HG02981 (cell line): Measurements from ENCODE around the gene NKX1-1.
"Not testable (repeated sequence)": the region's sequence is repeated elsewhere in the genome, so short reads cannot be mapped to it uniquely, and the experiment has no call there.

ENCODE experiments used
- ATAC-seq: cut with Tn5 transposase; IDR thresholded peaks from one replicate; pipeline ENCODE4 v1.9.1; 2021; ENCODE audit warnings: mild to moderate bottlenecking, moderate library complexity; ENCODE audit not compliant: unreplicated experiment

NKX1-1 gene

DNA sequence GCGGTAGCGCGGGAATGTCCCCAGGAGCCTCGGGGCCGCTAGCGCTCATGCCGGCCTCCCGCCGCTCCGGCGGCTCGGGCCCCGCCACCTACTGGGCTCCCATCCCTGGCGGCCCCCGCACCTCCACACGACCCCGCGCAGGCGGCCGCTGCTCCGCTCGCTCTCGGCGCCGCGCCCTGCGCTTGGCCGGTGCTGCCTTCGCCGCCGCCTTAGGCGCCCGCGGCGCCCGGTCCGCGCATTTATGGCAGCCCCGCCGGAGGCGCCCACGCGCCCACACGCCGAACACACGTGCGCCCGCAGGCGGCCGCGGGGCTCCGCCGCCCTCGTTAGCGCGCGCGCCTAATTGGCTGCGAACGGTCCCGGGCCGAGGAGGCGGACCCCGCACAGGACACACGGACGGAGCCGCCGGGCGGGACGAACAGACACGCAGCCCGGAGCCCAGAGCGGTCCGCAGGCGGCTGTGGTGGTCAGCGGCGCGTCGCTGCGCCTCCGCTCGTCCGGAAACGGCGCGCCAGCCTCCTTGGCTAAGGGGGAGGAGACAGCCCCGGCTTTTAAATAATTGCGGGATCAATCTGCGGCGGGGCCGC lies at the start of gene NKX1-1:
Gene NKX1-1, minus strand, starts transcription at position 49 of the 587 bp plus-strand sequence. Its CDS starts 0 bp downstream, at position 49.
- ATAC-seq, result no peak

DNA sequence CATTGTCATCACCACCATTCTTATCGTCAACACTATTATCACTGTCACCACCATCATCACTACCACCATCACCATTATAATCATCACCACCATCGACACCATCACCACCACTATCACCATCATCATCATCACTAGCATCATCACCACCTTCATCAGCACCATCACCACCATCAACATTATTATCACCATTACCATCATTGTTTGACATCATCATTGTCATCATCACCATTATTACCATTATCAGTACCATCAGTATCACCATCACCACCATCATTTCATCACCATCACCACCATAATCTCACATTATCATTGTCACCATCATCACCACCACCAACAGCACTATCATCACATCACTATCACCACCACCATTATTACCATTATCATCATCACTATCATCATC lies 47.5 kb upstream of the NKX1-1 start:
- no peak for ATAC-seq

DNA sequence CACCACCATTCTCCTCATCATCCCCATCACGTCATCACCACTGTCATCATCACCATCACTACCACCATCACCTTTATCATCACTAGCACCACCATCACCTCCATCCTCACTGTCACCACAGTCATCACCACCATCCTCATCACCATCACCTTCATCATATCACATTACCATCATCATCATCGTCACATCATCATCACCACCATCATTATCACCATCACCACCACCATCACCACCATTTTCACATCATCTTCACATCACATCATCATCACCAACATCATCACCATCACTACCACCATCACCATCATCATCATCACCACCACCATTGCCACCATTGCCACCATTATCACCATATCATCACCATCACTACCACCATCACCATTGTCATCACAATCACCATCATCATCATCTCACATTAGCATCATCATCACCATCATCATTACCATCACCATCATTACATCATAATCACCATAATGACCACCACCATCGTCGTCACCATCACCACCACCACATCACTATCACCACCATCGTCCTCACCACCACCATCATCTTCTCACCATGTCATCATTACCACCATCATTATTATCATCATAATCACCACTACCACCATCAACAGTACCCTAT lies 46.3 kb upstream of the NKX1-1 start:
- ATAC-seq, result no peak

DNA sequence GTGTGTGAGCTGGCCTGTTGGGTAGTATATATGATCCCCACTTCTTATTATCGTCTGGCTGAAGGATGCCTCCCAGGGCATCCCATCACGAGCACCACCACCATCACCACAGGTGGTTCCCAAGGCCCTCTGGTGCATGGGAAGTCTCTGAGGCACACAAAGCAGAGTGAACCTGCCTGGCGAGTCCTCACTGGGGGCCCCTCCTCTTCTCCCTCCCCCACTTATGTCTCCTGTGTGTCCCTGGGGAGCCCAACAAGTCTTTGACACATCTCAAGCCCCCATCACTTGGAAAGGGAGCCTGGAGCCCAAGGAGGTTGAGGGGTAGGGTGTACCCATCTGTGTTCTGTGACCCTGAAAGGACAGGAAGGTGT lies 45.5 kb upstream of the NKX1-1 start:
- no peak for ATAC-seq

DNA sequence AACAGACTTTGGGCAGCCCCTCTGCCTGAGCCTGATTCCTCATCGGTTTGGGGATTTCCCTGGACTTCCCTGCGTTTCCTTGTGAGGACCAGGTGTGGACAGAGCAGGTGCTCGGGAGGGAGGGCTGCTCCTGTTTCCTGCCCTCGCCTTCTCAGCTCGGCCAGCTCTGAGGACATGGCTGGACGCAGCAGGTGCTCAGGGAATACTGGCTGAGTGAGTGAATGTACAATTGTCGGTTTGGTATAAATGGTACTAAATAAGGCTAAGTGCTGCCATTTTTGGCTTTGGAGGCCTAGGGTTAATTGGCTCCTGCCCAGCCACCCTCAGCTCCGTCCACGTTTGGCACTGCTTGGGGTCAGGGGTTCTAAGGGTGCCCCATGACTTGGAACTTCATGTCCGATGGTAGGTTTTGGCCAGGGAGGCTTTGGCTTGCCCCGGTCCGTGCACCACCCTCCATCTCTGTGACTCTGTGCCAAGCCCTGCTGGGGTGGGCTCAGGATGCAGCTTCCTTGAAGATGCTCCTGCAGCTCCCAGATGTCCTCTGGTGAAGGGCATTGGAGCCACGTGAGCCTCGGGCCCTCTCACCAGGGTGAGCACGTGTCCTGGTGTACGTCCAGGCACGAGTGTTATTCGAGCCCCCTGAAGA lies 45.0 kb upstream of the NKX1-1 start:
- no peak for ATAC-seq

DNA sequence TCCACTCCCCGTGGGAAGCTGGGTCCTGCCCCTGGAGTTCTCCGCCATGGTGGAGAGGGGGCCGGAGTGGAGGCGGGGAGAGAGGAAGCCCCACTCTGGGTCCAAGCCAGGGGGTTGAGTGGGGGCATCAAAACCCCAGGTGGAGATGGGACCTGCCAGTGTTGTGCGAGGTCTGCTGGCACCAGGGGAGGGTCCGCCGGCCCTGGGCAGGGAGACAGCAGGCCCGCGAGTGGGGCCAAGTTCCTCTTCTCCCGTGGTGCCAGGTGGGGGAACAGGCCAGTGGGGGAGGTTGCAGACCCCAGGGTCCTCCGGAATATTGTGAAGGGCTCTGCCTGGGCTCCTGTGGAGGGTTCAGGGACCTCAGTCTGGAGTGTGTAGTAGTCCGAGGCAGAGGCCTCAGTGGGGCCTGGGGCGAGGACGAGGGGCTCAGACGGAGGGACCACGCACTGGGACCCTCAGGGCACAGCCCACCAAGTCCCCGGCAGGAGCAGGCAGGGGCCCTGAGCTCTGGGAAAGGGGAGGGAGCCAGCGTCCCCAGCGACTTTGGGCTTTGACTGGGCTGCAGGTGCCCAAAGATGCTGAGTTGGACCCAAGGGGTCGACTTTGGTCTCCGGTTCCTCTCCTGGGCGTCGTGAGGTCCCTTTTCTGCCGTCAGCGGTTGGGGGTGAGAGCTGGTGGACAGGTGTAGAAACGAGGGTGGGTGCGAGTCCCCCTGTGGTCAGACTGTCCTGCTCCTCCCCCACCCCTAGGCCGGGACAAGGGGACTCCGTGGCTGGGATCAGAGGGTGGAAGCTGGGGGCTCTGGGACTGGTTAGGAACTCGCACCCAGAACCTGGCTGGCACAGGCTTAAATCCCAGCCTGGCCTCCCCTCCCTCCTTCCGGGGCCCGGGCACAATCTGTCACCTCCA lies 43.8 kb upstream of the NKX1-1 start:
- ATAC-seq, result no peak

DNA sequence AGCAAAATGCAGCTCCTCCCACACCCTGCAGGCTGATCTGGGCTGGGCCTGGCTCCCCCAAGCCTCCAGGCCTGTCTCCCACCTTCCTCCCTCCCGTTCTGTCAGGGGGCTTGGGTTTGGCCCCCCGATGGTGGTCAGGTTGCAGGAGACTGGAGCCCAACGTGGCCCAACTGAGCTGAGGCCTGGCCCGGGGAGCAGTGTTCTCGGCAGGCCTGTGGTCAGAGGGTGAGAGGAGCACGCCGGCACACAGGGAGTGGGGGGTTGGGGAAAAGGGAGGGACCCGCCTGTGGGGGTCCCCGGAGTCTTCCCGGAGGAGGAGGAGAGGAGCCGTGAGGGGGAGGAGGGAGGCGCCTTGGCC lies 43.2 kb upstream of the NKX1-1 start:
- ATAC-seq, result no peak

DNA sequence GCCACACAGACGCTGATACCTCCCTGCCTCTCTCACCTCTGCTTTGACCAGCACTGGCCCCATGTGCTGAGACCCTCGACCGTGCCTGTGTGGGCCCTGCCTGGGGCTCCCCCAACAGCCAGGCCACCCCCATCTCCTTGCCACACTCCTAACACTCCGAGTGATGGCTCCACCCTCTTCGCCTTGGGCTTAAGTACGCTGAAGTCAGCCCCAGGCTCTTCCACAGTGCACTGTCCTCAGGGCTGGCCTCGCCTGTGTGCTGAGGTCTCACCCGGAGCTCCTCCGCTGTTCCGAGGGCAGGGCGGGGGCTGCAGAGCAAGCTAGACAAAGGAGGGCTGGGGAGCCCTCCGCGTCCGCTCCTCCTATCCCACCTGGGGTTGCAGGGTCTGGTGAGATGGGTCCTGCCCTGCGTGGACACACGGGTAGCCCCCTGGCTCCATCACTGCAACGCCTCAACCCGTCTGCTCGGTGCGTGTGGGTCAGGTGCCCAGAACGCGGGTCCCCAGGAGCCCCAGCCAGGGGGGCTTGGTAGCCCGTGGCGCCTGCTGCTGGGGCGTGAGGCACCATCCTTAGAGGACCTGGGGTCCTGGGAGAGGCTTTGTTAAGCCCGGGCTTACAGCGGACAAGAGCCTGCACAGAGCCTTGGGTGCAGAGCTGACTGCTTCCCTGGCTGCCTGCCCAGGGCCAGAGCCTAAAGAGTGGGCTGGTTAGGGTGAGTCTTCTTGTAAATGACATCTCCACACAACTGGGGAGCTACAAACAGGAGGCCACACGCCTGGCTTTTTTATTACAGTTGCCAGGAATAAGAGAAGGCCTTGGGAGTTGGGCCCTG lies 42.6 kb upstream of the NKX1-1 start:
- ATAC-seq, result no peak

DNA sequence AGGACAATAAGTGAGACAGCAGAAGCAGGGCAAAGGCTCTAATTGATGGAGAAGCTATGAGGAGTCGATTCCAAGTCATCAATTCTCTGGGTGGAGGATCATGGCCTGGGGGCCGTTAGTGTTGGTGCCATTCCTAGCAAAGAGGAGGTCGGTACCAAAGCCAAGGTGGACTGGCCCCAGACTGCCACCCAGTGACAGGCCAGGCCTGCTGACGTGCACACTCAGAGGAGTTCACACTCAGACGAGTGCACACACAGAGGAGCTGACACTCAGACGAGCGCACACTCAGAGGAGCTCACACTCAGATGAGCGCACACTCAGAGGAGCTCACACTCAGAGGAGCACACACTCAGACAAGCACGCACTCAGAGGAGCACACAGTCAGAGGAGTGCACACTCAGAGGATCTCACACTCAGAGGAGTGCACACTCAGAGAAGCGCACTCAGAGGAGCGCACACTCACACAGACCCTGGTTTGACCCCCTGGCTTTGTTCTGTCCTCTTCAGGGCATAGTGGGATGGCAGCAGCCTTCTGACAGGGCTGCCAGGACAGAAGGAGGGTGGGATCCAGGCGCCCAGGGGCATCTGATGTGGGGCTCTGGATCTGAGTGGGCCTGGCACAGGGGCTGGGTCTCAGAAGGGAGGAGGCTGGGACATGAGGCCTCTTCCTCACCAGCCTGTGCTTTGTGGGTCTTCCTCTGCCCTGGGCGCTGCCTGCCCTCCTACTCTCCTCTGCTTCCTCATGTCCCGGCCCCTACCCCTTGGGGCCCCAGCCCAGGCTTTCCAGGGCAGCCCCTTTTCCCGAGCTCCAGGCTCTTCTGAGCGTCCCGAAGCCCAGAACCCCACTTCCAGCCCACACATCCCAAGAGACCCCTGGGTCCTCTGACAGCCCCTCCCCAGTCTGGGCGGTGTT lies 41.7 kb upstream of the NKX1-1 start:
- no peak for ATAC-seq

DNA sequence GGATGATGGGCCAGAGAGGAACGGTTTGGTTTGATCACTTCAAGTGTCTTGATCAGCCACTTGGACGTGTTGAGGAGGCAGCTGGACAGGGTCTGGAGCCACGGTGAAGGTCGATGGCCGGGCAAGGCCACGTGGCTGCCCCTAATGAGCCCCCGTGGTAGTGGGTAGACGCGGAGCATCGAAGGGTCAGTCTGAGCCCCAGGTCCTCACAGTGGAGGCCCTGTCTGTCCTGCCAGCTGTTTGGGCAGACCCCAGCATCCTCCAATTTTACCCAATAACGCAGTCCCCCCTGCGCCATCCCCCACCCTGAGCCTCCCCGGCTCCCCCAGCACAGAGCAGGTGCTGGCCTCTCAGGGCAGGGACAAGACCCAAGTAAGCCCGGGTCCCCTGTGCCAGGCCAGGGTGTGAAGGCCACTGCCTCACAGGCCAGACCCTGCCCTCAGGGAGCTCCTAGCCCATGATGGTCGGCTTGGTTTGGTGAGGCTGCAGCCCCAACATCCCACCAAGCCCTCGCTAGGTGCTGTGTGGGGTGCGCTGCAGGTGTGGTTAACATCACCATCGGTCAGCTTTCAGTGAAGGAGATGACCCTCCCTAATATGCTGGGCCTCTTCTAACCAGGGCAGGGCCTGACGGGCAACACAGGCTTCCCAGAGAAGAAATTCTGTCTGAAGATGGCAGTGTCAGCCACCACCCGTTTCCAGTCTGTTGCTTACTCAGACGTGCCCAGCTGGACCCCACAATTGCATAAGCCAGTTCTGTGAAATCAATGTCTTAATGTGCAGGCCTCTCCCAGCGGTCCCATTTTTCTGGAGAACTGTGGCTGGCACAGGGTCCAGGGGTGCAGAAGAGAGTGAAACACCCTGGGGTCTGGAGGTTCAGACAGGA lies 40.5 kb upstream of the NKX1-1 start:
- ATAC-seq, result no peak

DNA sequence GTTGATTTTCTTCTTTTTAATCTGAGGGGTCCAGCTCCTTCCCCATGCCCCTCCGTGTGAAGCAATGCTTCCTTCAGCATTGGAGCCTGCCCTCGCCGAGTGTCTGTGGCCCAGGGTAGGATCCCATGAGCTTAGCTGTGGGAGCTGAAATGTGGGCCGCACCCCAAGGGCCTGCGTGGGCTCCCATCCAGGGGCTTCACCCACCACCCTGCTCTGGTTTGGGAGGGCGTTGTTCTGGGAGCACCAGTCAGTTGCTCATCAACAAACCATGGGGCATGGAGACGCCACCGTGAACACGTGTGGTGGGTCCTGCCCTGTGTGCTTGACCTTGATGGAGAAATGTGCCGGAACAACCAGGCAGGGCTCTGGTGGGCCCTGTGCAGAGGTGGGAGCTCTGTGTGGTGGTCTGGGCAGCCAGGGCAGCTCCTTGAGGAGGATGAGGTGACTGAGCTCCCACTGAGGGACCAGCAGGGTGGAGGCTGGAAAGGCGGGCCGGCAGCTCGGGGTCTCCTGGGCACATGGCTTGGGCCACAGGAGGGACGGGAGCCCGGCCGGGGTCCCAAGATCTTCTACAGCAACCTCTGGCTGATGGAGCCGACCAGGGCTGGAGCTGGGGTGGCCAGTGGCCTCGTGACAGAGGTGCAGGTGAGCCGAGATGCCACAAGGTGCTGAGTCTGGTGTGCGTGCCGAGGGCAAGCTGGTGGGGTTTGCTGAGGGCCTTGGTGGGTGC lies 39.6 kb upstream of the NKX1-1 start:
- no peak for ATAC-seq

DNA sequence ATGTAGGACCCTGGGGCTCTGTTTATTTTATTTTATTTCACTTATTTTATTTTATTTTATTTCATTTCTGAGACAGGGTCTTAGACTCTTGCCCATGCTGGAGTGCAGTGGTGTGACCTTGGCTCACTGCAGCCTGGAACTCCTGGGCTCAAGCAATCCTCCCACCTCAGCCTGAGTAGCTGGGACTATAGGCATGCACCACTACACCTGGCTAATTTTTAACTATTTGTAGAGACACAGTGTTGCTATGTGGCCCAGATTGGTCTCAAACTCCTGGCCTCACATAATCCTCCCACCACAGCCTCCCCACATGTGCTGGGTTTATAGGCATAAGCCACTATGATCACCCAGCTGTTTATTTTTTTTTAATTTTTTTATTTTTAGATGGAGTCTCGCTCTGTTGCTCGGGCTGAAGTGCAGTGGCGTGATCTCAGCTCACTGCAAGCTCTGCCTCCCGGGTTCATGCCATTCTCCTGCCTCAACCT lies 37.5 kb upstream of the NKX1-1 start:
- not testable (repeated sequence) for ATAC-seq

DNA sequence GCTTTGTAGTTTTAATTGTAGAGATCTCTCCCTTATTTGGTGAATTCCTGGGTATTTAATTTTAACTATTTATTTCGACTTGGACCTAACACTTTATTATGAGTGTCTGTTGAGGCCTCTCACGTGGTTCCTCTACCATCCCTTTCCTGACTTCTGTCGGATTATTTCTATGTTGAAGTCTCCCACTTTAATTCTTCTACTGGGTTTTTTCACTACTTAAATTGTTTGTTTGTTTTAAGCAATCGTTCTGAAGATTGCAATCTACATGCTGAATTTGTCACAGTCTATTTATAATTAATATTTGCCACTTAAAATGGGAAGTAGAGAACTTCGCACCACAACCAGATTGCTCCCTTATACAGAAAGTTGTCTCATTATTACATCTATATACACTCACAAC lies 20.8 kb upstream of the NKX1-1 start:
- ATAC-seq, result no peak

DNA sequence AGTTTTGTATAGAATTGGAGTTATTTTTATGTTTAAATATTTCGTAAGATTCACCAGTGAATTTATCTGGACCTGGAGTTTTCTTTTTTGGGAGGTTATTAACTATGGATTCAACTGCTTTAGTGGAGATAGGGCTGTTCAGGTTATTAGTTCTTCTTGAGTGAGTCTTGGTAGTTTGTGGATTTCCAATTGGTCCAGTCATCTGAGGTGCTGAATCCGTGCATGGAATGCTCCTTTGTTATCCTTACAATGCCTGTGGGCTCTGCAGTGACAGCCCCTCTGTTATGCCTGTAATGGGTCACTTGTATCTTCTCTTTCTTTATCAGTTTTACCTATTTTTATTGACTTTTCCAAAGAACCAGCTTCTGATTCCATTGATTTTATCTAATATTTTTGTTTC lies 15.4 kb upstream of the NKX1-1 start:
- no peak for ATAC-seq

DNA sequence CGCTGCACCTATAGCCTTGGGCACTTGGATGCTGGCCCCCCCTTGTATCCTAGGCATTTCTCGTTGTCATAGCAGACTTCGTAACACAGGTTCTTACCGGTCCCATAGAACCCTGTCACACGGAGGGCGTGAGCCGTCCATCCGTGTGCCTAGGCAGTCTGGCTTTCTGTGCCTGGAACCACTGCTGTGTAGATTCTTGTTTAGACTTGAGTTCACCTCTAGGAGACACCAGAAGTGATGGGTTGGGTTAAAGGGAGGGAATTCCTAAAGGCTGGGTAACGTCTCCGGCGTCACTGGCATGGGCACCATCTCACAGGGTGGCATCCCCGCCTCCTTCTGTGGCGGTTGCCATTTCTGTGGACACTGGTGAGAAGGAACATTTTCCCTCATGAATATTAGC lies 13.5 kb upstream of the NKX1-1 start:
- ATAC-seq, result no peak

DNA sequence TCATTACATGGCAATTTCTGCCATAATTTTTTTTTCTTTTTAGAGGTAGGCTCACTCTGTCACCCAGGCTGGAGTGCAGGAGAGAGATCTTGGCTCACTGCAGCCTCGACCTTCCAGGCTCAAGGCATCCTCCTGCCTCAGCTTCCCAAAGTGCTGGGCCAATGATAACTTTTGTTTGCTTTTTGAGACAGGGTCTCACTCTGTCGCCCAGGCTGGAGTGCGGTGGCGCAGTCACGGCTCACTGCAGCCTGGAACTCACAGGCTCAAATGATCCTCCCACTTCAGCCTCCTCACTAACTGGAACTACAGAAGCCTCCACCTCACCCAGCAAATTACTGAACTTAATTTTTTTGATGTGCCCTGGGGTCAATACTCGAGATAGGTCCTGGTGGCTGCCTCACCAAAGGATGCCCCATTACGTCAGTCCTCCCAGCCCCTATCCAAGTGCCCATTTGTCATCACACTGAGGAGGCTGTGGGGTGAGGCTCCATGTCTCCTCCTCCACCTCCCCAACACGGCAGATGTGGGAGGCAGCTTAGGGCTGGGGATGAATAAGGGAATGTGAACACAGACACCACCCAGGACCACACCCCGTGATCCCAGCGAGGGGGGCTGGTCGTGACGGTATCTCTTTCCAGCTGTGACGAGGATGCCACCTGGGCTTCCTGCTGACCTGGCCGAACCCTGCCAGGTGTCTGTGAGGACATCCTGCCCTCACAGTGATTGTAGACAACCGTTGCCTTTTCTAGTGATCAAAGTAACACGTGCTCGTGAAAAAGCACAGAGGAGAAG lies 12.4 kb upstream of the NKX1-1 start:
- ATAC-seq, result no peak
